AG04449 (cell line): ENCODE data around the gene HADHB.
"Not testable (repeated sequence)": the region's sequence is repeated elsewhere in the genome, so short reads cannot be mapped to it uniquely, and the experiment has no call there.

ENCODE experiments used
- CTCF ChIA-PET: fragments of 350-600 bp; formaldehyde crosslinking; extraction: SDS; loops from one replicate; lab custom pipeline; 2021; ENCODE audit warnings: antibody characterized with exemption; lab: Yijun Ruan, JAX
- POLR2A ChIA-PET: fragments of 400-600, 350-600 bp; formaldehyde crosslinking; extraction: SDS; loops from one replicate; lab custom pipeline; 2020; ENCODE audit warnings: antibody characterized with exemption, inconsistent platforms; lab: Yijun Ruan, JAX
- DNase-seq: peaks from one replicate; pipeline ENCODE4 v3.0.0-alpha.2; 2010; ENCODE audit warnings: low read depth, low spot score
- H3K4me3 ChIP-seq: 2 replicates; pipeline ENCODE4 v1.5.1; 2011; ENCODE audit warnings: low read depth, mild to moderate bottlenecking, control low read depth, low read length
- CTCF ChIP-seq: IDR thresholded peaks from one replicate; pipeline ENCODE4 v1.5.1; 2011; ENCODE audit warnings: mild to moderate bottlenecking, moderate library complexity, low read length, control low read depth, inconsistent platforms; ENCODE audit not compliant: insufficient read depth; ENCODE audit errors: missing control alignments

The HADHB gene

GRCh38 chr2:26313446-26313845 is 68.7 kb downstream of the HADHB start:
- ChIA-PET CTCF (interaction anchor here (1.0 kb wide), 1 partner anchor 11 kb away, joined by 3 read pairs; no protein-coding TSS in a partner anchor), POLR2A (no interaction called here)
- no peak overlapping the region for H3K4me3 ChIP-seq
- no peak for TF ChIP-seq CTCF
- no peak for DNase-seq

GRCh38 chr2:26314243-26314642 is 69.5 kb downstream of the HADHB start:
- POLR2A ChIA-PET = no interaction called here
- TF ChIP-seq CTCF = no peak
- CTCF ChIA-PET = interaction anchor here (1.0 to 7.5 kb wide), 2 partner anchors 13 to 17 kb away, joined by 3 to 42 read pairs; no protein-coding TSS in a partner anchor
- no peak overlapping the region for H3K4me3 ChIP-seq
- no peak for DNase-seq

- H3K4me3 ChIP-seq = no peak overlapping the region
- DNase-seq = no peak
- CTCF ChIA-PET = interaction anchor here (0.9 to 7.5 kb wide), 4 partner anchors 11 to 15 kb away, joined by 3 to 42 read pairs (median 3); no protein-coding TSS in a partner anchor
- TF ChIP-seq CTCF = peak; percentile 10
- POLR2A ChIA-PET = no interaction called here
These were observed 71.3 kb downstream of the HADHB start for GRCh38 chr2:26316041-26316440.

- POLR2A ChIA-PET = no interaction called here
- CTCF ChIA-PET = interaction anchor here (1.1 to 7.5 kb wide), 2 partner anchors 10 to 14 kb away, joined by 3 to 42 read pairs; no protein-coding TSS in a partner anchor
- no peak for TF ChIP-seq CTCF
These were observed 72.1 kb downstream of the HADHB start for GRCh38 chr2:26316845-26317244.

GRCh38 chr2:26317377-26318105 is 72.8 kb downstream of the HADHB start:
- no peak for DNase-seq
- CTCF ChIA-PET = interaction anchor here (0.8 to 7.5 kb wide), 6 partner anchors 9 to 430 kb away, joined by 3 to 42 read pairs (median 3); no protein-coding TSS in a partner anchor
- POLR2A ChIA-PET = no interaction called here
- TF ChIP-seq CTCF = no peak
- no peak overlapping the region for H3K4me3 ChIP-seq

More at GRCh38 chr2:26316845-26317244, 72.1 kb downstream of the HADHB start:
- DNase-seq = no peak
- no peak overlapping the region for H3K4me3 ChIP-seq

GRCh38 chr2:26318950-26319349 is 74.2 kb downstream of the HADHB start:
- TF ChIP-seq CTCF = no peak
- H3K4me3 ChIP-seq = no peak overlapping the region
- DNase-seq = no peak
- CTCF ChIA-PET = interaction anchor here (1.1 to 7.5 kb wide), 3 partner anchors 9 to 150 kb away, joined by 3 to 42 read pairs (median 5); no protein-coding TSS in a partner anchor
- POLR2A ChIA-PET = no interaction called here

GRCh38 chr2:26324479-26324878 is 79.7 kb downstream of the HADHB start:
- CTCF ChIA-PET = interaction anchor here (1.0 to 1.3 kb wide), 2 partner anchors 18 to 140 kb away, joined by 3 read pairs; no protein-coding TSS in a partner anchor
- H3K4me3 ChIP-seq, DNase-seq, POLR2A ChIA-PET: not testable (repeated sequence)
